Mesenchymal stem cell (in vitro differentiated cells and primary cell): ENCODE data around the gene SSBP4.
A peak's percentile ranks its signal among the peaks of the same experiment; 100 is the strongest.
"Not testable (repeated sequence)": the region's sequence is repeated elsewhere in the genome, so short reads cannot be mapped to it uniquely, and the experiment has no call there.

Experiments
- DNase-seq: peaks from one replicate; pipeline ENCODE4 v3.0.0-alpha.2; 2013
- H2AFZ ChIP-seq: one replicate; pipeline ENCODE4 v1.6.1; 2013; ENCODE audit warnings: low read depth, mild to moderate bottlenecking, control low read depth, inconsistent platforms, low read length, moderate library complexity
- H2AK5ac ChIP-seq: 2 replicates; pipeline ENCODE4 v1.6.1; 2013; ENCODE audit warnings: low read length, moderate library complexity, mild to moderate bottlenecking, inconsistent platforms; ENCODE audit not compliant: severe bottlenecking
- H2BK120ac ChIP-seq: one replicate; pipeline ENCODE4 v1.6.1; 2013; ENCODE audit warnings: low read depth, mild to moderate bottlenecking, inconsistent platforms, low read length, moderate library complexity
- H2BK12ac ChIP-seq, 2 experiments: one replicate each; pipeline ENCODE4 v1.6.1; 2013; ENCODE audit warnings: inconsistent platforms in 2 of 2, low read length in 2 of 2, mild to moderate bottlenecking in 2 of 2, moderate library complexity in 2 of 2, control low read depth in 1 of 2
- H2BK15ac ChIP-seq: one replicate; pipeline ENCODE4 v1.6.1; 2013; ENCODE audit warnings: mild to moderate bottlenecking, low read depth, inconsistent platforms; ENCODE audit not compliant: poor library complexity, severe bottlenecking
- H2BK5ac ChIP-seq: 2 replicates; pipeline ENCODE4 v1.6.1; 2013; ENCODE audit warnings: low read depth, mild to moderate bottlenecking, low read length, control low read depth, inconsistent platforms; ENCODE audit not compliant: poor library complexity, severe bottlenecking
- H3K14ac ChIP-seq, 2 experiments: one replicate each; pipeline ENCODE4 v1.6.1; 2013; ENCODE audit warnings: inconsistent platforms in 2 of 2, low read length in 2 of 2, control low read depth in 1 of 2, mild to moderate bottlenecking in 1 of 2, moderate library complexity in 1 of 2
- H3K18ac ChIP-seq, 2 experiments: one replicate each; pipeline ENCODE4 v1.6.1; 2013; ENCODE audit warnings: inconsistent platforms in 2 of 2, low read length in 2 of 2, control low read depth in 1 of 2, low read depth in 1 of 2, mild to moderate bottlenecking in 1 of 2
- H3K23ac ChIP-seq, 2 experiments: one replicate each; pipeline ENCODE4 v1.6.1; 2013; ENCODE audit warnings: inconsistent platforms in 2 of 2, low read length in 2 of 2, mild to moderate bottlenecking in 2 of 2, moderate library complexity in 2 of 2, control low read depth in 1 of 2
- H3K27ac ChIP-seq: 2 replicates; pipeline ENCODE4 v1.5.1; 2013; ENCODE audit warnings: mild to moderate bottlenecking, moderate library complexity, low read length, control low read depth, inconsistent platforms; ENCODE audit not compliant: poor library complexity, severe bottlenecking
- H3K27me3 ChIP-seq, 2 experiments: 2 replicates each; pipeline versions ENCODE4 v1.6.1 to v1.7.0; 2013; ENCODE audit warnings: low read length in 2 of 2, mild to moderate bottlenecking in 2 of 2, moderate library complexity in 2 of 2, control low read depth in 1 of 2, inconsistent platforms in 1 of 2; ENCODE audit not compliant: control insufficient read depth in 1 of 2, insufficient read depth in 1 of 2
- H3K36me3 ChIP-seq, 2 experiments: 2 replicates each; pipeline versions ENCODE4 v1.6.1 to v1.7.0; 2013; ENCODE audit warnings: low read length in 2 of 2, control low read depth in 1 of 2, inconsistent platforms in 1 of 2, low read depth in 1 of 2, mild to moderate bottlenecking in 1 of 2; ENCODE audit not compliant: insufficient read depth in 2 of 2, control insufficient read depth in 1 of 2
- H3K4ac ChIP-seq, 2 experiments: one replicate each; pipeline ENCODE4 v1.6.1; 2013; ENCODE audit warnings: inconsistent platforms in 2 of 2, low read length in 2 of 2, mild to moderate bottlenecking in 2 of 2, moderate library complexity in 2 of 2, control low read depth in 1 of 2, low read depth in 1 of 2
- H3K4me1 ChIP-seq: 2 replicates; pipeline ENCODE4 v1.6.1; 2013; ENCODE audit warnings: low read depth, low read length, control low read depth; ENCODE audit not compliant: control insufficient read depth, insufficient read depth
- H3K4me2 ChIP-seq: 2 replicates; pipeline ENCODE4 v1.6.1; 2013; ENCODE audit warnings: low read length, mild to moderate bottlenecking, inconsistent platforms; ENCODE audit not compliant: poor library complexity, severe bottlenecking
- H3K4me3 ChIP-seq, 2 experiments: 2 replicates each; pipeline versions ENCODE4 v1.5.1 to v1.7.0; 2013; ENCODE audit warnings: low read length in 2 of 2, mild to moderate bottlenecking in 2 of 2, control low read depth in 1 of 2, low read depth in 1 of 2; ENCODE audit not compliant: insufficient read depth in 1 of 2
- H3K79me1 ChIP-seq: replicated peaks from 2 replicates; pipeline ENCODE4 v1.6.1; 2013; ENCODE audit warnings: mild to moderate bottlenecking, control low read depth, low read length, inconsistent platforms; ENCODE audit not compliant: poor library complexity, severe bottlenecking
- H3K9ac ChIP-seq: 2 replicates; pipeline ENCODE4 v1.7.0; 2013; ENCODE audit warnings: mild to moderate bottlenecking, low read length, moderate library complexity
- H3K9me3 ChIP-seq: 2 replicates; pipeline ENCODE4 v1.7.0; 2013; ENCODE audit warnings: mild to moderate bottlenecking, low read length; ENCODE audit not compliant: control insufficient read depth
- H4K8ac ChIP-seq: one replicate; pipeline ENCODE4 v1.6.1; 2013; ENCODE audit warnings: inconsistent platforms, mild to moderate bottlenecking, low read length, moderate library complexity
- H4K91ac ChIP-seq: one replicate; pipeline ENCODE4 v1.6.1; 2013; ENCODE audit warnings: mild to moderate bottlenecking, low read length, inconsistent platforms
- WGBS: methylation state at CpG from one replicate; pipeline ENCODE4 v1.1.7; 2013; ENCODE audit warnings: mixed read lengths; 5-methylcytosine and 5-hydroxymethylcytosine counted together

The SSBP4 gene

GRCh38 chr19:18379803-18380747 lies 39.1 kb upstream of the SSBP4 start:
- peak; percentile 71 for DNase-seq
- Histone ChIP-seq H2AK5ac (peak overlapping the region; percentile 97), H3K9ac (peak overlapping the region; percentile 84), H4K91ac (peak overlapping the region; percentile 86), H2BK12ac (peak overlapping the region; percentile 70 to 92), H3K27ac (peak overlapping the region; percentile 80), H2BK5ac (peak overlapping the region; percentile 87), H2BK15ac (peak overlapping the region; percentile 39), H3K14ac (no peak overlapping the region), H4K8ac (peak overlapping the region; percentile 32), H2AFZ (no peak overlapping the region), H3K23ac (no peak overlapping the region), H3K4me1 (peaks cover 31% of the 10 kb centered on the region), H3K27me3 (no peaks in the 10 kb centered on the region), H3K36me3 (peaks cover 0 to 2% of the 10 kb centered on the region in 2 experiments), H3K79me1 (no peaks in the 10 kb centered on the region), H2BK120ac (peak overlapping the region; percentile 44), H3K4ac (peak overlapping the region; percentile 49 to 57), H3K18ac (peak overlapping the region; percentile 64 to 68), H3K4me2 (no peak overlapping the region), H3K4me3 (no peak overlapping the region), H3K9me3 (no peaks in the 10 kb centered on the region)
- WGBS: 76% methylated on average over 20 of the region's 22 CpGs

- no peak overlapping the region for H3K4me2 ChIP-seq
- H2BK12ac ChIP-seq: peak overlapping the region; percentile 70 to 89
- H3K27ac ChIP-seq: peak overlapping the region; percentile 80
- no peak overlapping the region for H2AFZ ChIP-seq
- H3K79me1 ChIP-seq: no peaks in the 10 kb centered on the region
- H3K9me3 ChIP-seq: no peaks in the 10 kb centered on the region
- peak overlapping the region; percentile 84 for H3K9ac ChIP-seq
- WGBS: 72% methylated on average over 3 of the region's 3 CpGs
- no peak overlapping the region for H3K4me3 ChIP-seq
- peak overlapping the region; percentile 23 for H4K91ac ChIP-seq
- peak overlapping the region; percentile 55 for H2BK15ac ChIP-seq
- no peak overlapping the region for H3K23ac ChIP-seq
- H3K4ac ChIP-seq: peak overlapping the region; percentile 49 to 52
- H2BK120ac ChIP-seq: peak overlapping the region; percentile 44
- H2AK5ac ChIP-seq: peak overlapping the region; percentile 77
- DNase-seq: no peak
- peak overlapping the region; percentile 11 to 40 for H3K18ac ChIP-seq
- H3K36me3 ChIP-seq: peaks cover 0 to 5% of the 10 kb centered on the region in 2 experiments
- H3K14ac ChIP-seq: no peak overlapping the region
- H2BK5ac ChIP-seq: peak overlapping the region; percentile 57
- H3K4me1 ChIP-seq: peaks cover 34% of the 10 kb centered on the region
- peak overlapping the region; percentile 19 for H4K8ac ChIP-seq
- H3K27me3 ChIP-seq: no peaks in the 10 kb centered on the region
These were observed 38.4 kb upstream of the SSBP4 start for GRCh38 chr19:18380843-18381242.

- not testable (repeated sequence) for H4K91ac ChIP-seq, H3K9ac ChIP-seq, H3K23ac ChIP-seq, H2BK120ac ChIP-seq, H3K18ac ChIP-seq, H3K79me1 ChIP-seq, DNase-seq, H2BK15ac ChIP-seq, H3K4me3 ChIP-seq, H2AK5ac ChIP-seq, H3K9me3 ChIP-seq, H3K14ac ChIP-seq, H4K8ac ChIP-seq, H3K27me3 ChIP-seq, H3K4me2 ChIP-seq, H2BK5ac ChIP-seq, H2AFZ ChIP-seq
- 79% methylated on average over 10 of the region's 11 CpGs for WGBS
- peaks cover 1 to 26% of the 10 kb centered on the region in 2 experiments for H3K36me3 ChIP-seq
- H3K4ac ChIP-seq: peak overlapping the region in 1 of 2 experiments; percentile 15
- H3K27ac ChIP-seq: peak overlapping the region; percentile 36
- H2BK12ac ChIP-seq: peak overlapping the region in 1 of 2 experiments; percentile 84
- H3K4me1 ChIP-seq: peaks cover 48% of the 10 kb centered on the region
These were observed 35.6 kb upstream of the SSBP4 start for GRCh38 chr19:18383622-18384021.

- Histone ChIP-seq H3K9ac (no peak overlapping the region), H3K4me3 (no peak overlapping the region), H3K27me3 (no peaks in the 10 kb centered on the region), H3K4me1 (peaks cover 46% of the 10 kb centered on the region), H4K91ac (no peak overlapping the region), H3K27ac (peak overlapping the region; percentile 81), H2BK120ac (peak overlapping the region; percentile 15), H3K23ac (no peak overlapping the region), H3K9me3 (no peaks in the 10 kb centered on the region), H3K36me3 (peaks cover 13 to 36% of the 10 kb centered on the region in 2 experiments), H3K4me2 (no peak overlapping the region), H3K79me1 (no peaks in the 10 kb centered on the region), H3K14ac (no peak overlapping the region), H2AK5ac (peak overlapping the region; percentile 72), H3K4ac (no peak overlapping the region), H2BK5ac (no peak overlapping the region), H3K18ac (peak overlapping the region in 1 of 2 experiments; percentile 17), H2BK15ac (no peak overlapping the region), H2AFZ (no peak overlapping the region), H4K8ac (no peak overlapping the region), H2BK12ac (peak overlapping the region in 1 of 2 experiments; percentile 68)
- WGBS: 88% methylated on average over 7 of the region's 7 CpGs
- no peak for DNase-seq
These were observed 34.4 kb upstream of the SSBP4 start for GRCh38 chr19:18384775-18385174.
